Activated CD4-positive, CD25-positive, alpha-beta regulatory T cell treated with anti-CD3 and anti-CD28 coated beads, Interleukin-2, amount 50 U/mL, for 72 hours (primary cell): Measurements from ENCODE around the gene MAP2.
"Not testable (repeated sequence)": the region's sequence is repeated elsewhere in the genome, so short reads cannot be mapped to it uniquely, and the experiment has no call there.

Experiments
- DNase-seq: peaks from one replicate; pipeline ENCODE4 v3.0.0; 2021

Gene MAP2

DNA sequence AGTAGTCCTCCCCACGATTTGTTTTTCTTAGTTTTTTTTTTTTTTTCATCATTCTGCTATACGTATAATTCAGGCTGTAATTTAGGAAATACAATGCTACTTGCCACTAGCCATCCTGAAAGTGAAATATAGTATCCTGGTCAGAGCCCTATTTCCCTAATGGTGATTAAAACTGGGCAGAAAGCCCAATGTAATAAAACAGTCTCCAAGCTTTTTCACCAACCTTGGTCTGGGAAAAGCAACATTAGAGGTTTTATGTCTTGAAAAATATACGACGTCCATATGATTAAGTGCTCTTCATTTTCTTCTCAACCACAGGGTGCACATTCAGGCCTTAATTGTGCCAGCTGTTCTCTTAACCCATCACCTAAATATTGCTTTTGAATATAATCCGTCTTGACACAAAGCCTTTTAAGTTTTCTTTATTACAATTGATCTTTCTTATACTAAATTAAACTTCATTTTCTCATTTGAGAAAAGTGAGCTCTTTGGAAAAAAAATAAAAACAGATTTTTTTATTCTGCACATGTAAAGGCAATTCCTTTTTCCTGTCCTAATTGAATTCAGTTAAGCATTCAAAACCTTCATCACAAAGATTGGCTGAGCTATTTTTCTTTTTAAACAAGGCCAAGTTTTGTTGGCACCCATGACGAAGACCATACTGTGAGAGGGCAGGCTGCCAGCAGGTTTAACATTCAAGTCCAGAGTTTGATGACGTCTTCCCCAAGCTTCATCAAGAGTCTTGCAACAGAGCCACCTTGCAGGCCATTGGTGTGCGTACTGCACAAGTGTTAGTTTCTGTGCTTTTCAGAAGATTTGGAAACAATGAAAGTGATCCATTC is 52.7 kb downstream of the MAP2 start:
- no peak for DNase-seq

DNA sequence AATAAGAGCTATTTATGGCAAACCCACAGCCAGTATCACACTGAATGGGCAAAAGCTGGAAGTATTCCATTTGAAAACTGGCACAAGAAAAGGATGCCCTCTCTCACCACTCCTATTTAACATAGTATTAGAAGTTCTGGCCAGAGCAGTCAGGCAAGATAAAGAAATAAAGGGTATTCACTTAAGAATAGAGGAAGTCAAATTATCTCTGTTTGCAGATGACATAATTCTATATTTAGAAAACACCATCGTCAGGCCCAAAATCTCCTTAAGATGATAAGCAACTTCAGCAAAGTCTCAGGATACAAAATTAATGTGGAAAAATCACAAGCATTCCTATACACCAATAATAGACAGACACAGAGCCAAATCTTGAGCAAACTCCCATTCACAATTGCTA is 68.4 kb downstream of the MAP2 start:
- not testable (repeated sequence) for DNase-seq

DNA sequence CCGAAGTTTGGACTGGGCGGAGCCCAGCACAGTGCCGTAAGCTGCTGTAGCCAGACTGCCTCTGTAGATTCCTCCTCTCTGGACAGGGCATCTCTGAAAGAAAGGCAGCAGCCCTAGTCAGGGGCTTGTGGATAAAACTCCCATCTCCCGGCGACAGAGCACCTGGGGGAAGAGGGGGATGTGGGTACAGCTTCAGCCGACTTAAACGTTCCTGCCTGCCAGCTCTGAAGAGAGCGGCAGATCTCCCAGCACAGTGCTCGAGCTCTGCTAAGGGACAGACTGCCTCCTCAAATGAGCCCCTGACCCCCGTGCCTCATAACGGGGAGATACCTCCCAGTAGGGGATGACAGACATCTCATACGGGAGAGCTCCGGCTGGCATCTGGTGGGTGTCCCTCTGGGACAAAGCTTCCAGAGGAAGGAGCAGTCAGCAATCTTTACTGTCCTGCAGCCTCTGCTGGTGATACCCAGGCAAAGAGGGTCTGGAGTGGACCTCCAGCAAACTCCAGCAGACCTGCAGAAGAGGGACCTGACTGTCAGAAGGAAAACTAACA is 71.3 kb downstream of the MAP2 start:
- not testable (repeated sequence) for DNase-seq

DNA sequence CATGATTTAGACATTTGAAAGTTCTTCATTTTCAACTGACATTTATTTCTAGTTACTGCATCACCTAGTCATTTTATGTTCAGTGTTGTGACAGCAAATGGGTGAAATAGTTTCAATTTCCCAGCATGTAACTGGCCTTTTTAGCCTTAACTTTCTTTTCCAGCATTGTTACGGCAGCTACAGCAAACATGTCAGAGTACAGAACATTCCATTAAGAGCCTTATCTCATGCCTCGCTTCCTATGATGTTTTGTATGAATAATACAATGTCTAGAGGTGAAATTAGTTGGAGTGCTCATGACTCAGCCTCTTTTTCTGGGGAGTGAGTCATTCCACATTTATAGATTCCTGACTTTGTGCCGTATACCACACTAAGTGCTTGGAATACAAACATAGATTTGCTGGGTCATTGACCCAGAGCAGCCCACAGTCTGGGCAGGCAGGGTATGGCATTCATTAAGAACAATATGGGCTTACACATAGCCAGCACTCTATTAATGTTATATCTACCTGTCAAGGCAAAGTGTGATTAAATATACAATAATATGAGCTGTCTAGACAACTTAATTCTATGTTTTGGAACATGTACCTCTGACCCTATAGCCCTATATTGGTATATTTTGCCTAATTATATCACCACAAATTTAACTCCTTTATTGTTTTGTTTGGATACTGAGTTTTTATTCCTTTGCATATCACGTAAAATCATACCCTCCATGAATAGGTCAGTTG is 72.2 kb downstream of the MAP2 start:
- no peak for DNase-seq

DNA sequence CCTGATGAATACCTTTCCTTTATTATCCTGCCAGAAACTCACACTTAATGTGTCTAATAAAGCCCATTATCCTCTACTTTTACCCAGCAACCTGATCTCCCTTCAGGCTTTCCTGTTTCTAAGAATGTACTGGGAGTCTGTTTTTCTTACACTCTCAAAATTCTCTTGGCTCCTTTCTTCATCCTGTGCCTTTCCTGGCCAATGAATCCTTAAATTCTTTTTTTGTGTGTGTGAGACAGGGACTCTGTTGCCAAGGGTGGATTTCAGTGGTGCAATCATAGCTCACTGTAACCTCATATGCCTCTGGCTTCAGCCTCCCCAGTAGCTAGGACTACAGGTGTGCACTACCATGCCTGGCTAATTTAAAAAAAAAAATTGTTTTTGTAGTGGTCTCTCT is 72.7 kb downstream of the MAP2 start:
- no peak for DNase-seq

DNA sequence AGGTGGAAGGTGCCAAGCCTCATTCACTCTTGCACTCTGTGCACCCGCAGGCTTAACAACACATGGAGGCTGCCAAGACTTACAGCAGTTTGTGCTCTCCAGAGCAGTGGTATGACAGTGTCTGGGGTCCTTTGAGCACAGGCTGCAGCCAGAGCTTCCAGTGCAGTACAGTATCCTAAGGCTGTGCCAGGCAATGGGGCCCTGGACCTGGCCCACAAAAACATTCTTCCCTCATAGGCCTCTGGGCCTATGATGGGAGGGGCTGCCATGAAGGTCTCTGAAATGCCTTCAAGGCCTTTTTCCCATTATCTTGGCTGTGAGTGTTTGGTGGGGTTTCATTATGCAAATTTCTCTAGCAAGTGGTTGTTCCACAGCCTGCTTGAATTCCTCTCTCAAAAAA is 74.8 kb downstream of the MAP2 start:
- DNase-seq = no peak

DNA sequence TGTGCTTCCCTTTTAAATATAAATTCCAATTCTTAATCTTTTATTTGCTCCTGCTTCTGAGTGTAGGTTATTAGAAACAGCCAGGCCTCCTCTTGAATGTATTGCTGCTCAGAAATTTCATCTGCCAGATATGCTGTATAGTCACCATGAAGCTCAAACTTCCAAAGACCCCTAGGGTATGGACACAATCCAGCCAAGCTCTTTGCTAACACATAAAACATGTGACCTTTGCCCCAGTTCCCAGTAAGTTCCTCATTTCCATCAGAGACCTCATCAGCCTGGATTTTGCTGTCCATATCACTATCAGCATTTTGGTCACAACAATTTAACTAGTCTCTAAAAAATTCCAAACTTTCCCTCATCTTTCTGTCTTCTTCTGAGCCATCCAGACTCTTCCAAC is 75.2 kb downstream of the MAP2 start:
- no peak for DNase-seq

DNA sequence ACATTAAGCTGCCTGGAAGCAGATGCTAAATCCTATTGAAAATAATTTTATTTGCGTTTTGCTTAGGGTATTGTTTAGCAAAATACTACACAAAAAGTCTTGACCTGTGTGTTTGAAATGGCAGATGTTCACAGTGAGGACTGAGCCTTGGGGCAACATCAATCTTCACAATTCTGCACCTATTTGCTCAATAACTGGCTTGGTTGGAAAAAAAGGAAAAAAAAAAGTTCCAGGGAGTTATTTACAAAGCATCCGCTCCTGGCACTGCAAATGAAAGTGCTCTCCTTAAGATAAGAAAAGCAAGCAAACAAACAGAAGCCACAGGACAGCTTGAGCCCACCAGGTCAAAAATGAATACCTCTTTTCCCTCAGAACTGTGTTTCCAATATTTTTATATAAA is 77.7 kb downstream of the MAP2 start:
- DNase-seq = no peak

DNA sequence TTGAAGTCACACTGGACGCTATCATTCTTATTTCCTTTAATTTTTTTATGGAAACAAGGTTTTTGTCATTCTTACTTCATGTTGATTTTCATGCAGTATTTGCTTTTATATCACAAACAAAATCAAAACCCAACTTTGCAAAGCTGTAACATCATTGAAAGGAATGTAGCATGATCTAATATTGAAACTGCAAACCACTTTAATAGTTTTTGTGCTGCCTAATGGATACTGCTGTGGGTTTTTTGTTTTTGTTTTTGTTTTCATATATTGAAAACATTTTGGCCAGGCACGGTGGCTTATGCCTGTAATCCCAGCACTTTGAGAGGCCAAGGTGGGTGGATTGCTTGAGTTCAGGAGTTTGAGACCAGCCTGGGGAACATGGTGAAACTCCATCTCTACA is 81.6 kb downstream of the MAP2 start:
- DNase-seq = no peak

DNA sequence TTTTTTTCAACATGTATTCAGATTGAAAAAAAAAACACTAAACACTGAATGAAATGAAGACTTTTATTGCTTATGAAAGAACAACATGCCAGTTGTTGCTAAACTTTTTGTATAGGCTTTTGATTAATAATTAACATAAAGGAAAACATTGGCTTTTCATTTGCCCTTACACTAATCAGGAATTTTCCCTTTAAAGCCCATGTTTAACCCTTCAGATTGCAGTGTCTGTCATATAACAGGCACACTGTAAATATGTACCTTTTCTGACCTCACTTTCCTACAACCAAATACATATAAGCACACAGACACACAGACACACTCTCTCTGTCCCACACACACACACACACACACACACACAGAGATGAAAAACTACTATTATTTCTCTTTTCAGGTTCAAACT is 84.4 kb downstream of the MAP2 start:
- no peak for DNase-seq

DNA sequence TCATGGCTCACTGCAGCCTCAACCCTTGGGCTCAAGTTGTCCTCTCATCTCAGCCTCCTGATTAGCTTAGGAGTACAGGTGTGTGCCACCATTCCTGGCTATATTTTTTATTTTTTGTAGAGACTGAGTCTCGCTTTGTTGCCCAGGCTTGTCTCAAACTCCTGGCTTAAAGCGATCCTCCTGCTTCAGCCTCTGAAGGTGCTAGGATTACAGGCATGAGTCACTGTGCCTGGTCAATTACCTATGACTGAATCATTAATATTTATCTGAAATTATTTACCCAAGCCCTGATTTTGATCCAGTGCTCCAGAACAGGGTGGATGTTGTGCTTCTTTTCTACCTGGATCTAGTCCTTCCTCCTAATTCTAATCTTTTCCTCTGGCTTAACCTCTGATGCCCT is 87.8 kb downstream of the MAP2 start:
- no peak for DNase-seq

DNA sequence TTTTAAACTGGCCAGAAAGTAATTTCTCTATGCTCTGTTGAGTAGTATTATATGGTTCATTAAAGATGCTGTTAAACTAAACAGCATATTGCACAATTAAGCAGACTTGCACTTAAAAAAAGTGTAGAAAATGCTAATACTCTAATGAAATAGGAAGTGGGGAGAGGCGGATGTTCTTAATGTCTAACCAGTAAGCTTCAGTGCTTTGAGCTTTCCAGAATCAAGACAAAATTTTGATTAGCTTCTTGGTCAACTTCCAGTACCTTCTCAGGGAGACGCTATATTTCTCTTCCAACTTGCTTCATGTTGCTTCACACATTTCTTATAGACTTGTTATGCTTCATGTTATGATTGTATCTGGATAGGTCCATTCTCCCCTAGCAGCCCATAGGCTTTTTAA is 89.1 kb downstream of the MAP2 start:
- no peak for DNase-seq

DNA sequence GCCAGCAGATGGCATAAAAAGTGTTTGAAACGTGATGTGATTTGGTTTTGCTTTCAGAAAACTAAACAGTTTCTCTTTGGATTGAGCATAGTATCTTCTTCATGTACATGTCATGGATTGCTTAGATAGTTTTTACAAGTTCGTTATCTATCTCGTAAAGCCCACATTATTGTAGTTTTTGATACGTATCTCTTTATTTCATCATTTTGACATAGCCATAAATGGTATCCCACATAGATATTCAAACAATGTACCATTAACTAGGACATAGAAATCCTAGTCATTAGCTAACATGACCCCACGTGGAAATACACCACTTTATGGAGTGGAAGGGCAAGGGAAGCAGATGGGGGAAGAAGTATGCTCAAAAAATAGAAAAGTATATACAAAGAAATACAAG is 93.6 kb downstream of the MAP2 start:
- no peak for DNase-seq

DNA sequence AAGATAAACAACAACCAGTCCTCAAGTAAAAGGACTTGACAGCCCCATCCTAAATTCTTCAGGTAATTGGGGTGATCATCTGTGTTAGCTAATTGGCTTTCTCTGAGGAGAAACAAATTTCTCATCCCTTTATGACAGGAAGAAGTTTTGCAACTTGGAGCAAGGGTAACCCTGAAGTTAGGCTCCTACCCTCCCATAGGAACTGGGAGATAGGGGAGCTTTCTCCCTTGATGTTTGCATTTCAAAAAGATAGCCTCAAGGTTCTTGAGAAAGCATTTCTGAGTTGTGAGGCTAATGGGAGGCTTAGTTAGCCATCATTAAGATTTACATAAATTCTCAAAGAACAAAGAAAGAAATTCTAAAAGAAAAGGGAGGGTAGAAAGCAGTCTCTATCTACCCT is 95.4 kb downstream of the MAP2 start:
- no peak for DNase-seq

DNA sequence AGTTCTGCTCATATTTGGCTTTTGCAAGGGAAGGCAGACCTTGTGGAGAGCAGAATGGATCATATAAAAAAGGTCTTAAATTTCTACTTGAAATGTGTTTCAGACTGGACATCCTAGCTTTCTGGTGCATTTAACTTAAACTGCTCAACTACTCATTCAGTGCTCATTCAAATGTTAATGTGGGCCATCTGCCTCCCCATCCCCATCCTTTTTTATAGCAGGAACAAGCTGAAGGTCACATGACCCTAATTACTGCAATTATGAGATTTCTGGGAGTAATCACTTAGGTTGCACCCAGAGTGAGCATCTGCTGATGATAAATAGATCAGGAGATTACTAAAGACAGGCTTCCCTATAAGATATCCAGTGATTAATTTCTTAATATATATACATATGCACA is 96.1 kb downstream of the MAP2 start:
- no peak for DNase-seq

DNA sequence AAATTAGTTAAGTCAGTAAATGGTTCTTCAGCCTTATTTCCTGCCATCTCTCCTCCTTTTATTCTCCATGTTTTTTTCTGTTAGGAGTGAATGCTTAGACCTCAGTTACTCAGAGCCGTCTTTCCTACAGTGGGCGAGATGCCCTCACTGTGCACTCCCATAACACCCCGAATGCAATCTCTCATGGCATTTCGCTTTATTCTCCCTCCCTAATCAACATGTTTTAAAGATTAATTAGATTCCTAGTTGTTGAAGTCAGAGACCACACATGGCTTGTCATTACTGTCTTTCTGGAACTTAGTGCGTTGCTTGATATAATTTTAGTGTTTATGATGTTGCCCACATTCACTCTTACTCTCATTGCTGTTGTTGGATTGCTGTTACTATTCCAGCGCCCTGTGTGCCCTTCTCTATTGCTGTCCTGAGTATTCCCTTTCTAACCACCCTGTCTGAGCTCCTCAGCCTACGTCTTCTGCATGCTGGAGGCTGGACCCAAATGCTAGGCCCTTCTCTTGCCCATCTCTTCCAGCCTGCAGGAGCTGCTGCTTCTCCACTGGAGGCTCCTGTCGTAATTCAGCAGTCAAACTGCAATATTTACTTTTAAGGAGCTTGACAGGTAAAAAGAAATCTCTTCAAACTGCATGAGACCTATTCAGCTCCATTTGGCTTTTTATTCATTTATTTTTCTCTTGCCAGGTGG is 99.3 kb downstream of the MAP2 start:
- no peak for DNase-seq

DNA sequence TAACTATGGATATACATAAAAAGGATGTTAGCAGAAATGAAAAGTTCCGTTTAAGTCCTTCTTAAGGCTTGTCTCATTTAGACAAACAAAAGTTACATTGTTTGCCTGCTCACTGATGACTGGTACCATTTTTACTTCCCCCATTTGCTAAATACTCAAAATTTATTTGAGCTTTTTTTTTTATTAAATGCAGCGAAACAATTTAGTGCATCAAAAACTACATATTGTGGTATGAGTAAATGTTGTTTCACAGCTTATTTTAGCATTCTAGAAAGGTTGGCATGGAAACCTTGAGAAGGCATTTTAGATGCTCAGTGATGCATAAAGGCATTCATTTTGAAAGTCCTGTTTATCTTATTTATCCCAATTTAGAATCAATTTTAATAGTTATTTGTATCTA is 100.0 kb downstream of the MAP2 start:
- DNase-seq = no peak

DNA sequence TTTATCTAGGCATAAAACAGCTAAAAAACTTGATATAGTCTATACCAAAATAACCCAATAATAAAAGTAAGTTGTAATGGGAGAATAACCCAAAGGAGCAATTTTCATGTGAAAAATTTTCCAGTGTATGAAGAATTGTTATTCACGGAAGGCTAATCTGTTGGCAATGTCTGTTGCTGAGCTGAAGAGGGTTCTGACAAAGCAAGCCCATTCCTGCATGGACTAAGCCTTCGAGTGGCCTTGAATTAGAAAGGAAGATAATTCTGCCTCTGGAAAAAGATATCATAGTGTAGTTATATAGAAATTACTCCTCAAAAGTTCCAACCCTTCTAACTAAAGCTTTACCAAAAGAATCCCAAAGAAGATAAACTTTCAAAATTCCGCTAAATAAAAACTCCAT is 101.5 kb downstream of the MAP2 start:
- DNase-seq = no peak

DNA sequence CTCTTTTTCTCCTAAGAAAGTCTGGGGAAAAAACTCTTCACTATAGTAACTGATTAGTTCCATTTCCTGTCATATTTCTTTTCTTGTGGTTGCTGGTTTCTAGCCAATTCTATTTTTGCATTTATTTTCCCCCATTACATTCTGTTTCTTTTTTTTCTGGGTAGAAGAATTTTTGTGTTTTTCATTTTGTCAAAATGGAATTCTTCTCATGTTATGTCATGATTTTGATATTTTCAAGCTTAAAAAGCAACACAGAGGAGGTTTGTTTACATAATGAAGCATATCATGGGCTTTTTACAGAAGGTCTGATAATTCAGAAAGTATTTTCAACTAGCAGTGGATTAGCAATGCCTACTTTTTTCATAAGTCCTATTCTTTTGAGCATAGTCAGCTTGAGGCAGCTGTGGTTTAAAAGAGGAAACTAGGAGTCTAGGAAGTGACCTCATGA is 102.0 kb downstream of the MAP2 start:
- DNase-seq = no peak

DNA sequence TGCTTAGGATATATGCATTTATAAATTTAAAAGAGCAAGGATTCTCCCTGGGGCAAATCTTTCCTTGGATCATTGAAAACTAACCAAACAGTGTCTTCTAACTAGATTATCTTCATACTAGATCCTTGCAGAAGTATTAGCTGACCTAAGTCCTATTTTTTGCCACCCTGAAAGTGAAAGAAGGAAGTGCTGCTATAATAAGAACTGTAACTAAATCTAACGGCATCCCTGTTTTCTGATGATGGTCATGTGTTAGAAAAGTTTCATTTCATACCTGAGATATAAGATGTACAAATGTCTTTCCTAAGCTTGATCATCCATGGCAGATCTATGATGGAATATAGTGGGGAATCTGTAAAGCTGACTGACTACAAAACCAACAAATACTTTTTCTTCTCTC is 102.7 kb downstream of the MAP2 start:
- no peak for DNase-seq

DNA sequence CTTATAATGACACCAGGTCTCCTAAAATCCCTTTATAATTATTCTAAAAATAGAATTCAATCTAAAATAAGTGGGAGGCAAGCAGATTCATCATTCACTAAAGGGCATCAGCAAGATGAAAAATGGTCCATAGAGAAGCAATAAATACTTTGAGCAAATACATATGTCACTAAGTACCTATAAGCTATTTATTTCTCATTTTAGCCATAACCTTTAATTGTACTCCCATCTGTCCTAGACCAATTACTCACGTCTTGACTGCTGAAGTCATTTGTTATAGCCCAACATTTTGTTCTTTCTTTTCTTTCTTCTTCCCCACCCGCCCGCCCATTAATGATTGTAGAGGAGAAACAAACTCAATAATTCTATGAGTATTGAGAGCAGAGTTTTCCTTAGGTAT is 105.7 kb downstream of the MAP2 start:
- DNase-seq = no peak

DNA sequence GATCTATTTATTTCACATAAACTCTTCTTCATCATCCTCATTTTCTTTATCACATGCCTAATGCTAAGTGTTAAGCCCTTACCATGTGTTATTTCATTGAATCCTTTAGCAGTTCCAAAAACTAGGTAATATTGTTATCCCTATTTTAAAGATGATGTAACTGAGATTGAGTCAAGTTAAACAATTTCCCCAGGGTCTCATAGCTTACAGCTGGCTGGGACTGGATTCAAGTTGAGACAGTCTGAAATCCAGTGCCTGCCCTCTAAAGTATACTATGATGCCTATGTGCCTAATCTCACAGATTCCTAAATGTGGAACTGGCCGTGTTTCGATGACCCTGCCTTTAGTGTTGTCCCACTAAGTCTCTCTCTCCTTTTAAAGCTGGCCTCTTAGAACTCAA is 108.5 kb downstream of the MAP2 start:
- DNase-seq = no peak

DNA sequence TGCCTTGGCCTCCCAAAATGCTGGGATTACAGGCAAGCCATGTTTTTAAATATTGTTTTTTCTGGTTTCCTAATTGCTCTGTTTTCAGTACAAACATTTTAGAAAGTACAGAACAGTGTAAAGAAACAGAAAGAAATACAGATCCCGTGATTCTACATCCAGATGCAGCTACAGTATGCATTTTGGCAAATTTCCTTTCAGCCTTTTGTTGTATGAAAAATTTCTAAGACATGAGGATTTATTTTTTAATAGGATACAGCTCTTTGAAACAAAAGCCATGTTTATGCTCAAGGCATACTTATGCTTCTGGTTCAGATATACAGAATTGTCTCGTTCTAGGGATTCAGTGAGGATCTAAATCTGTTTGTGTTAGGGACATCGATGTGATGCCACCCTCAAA is 109.5 kb downstream of the MAP2 start:
- no peak for DNase-seq

DNA sequence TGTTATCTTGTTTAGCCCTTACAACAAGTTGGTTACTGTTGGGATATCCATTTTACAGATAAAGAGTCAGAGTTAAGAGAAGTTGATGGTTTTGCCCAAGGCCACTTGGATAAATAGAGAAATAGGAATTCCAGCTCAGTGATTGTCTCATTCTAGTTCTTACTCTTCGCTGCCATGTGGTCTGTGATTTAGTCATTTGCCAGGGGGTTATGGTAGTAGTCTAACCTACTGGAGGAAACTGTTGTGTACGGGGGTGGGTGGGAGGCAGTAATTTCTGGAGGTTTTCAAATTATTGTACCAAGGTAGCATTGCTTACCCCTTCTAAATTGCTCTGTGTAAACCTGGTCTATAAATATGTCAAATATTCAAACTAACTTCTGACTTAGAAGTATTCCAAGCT is 110.4 kb downstream of the MAP2 start:
- DNase-seq = no peak
